IPS-15b (cell line): ENCODE data around the gene SALL3.

Experiments
- H3K27me3 ChIP-seq: one replicate; pipeline ENCODE4 v1.6.1; 2013; ENCODE audit warnings: low read length; ENCODE audit not compliant: control insufficient read depth, insufficient read depth
- H3K36me3 ChIP-seq: one replicate; pipeline ENCODE4 v1.6.1; 2013; ENCODE audit warnings: low read length; ENCODE audit not compliant: control insufficient read depth, insufficient read depth
- H3K4me1 ChIP-seq: one replicate; pipeline ENCODE4 v1.6.1; 2013; ENCODE audit warnings: mild to moderate bottlenecking, low read length; ENCODE audit not compliant: control insufficient read depth, insufficient read depth
- H3K4me3 ChIP-seq: one replicate; pipeline ENCODE4 v1.5.1; 2013; ENCODE audit warnings: low read depth, low read length
- H3K9ac ChIP-seq: one replicate; pipeline ENCODE4 v1.6.1; 2013; ENCODE audit warnings: low read depth, mild to moderate bottlenecking, low read length
- H3K9me3 ChIP-seq: one replicate; pipeline ENCODE4 v1.6.1; 2013; ENCODE audit warnings: mild to moderate bottlenecking, low read length; ENCODE audit not compliant: control insufficient read depth, insufficient read depth

The SALL3 gene

GRCh38 chr18:78996741-78997490 is 17.3 kb downstream of the SALL3 start:
- no peaks in the 10 kb centered on the region for H3K4me1 ChIP-seq
- H3K27me3 ChIP-seq = no peaks in the 10 kb centered on the region
- H3K9ac ChIP-seq = no peak overlapping the region
- no peak overlapping the region for H3K4me3 ChIP-seq
- peaks cover 50% of the 10 kb centered on the region for H3K36me3 ChIP-seq
- H3K9me3 ChIP-seq = no peaks in the 10 kb centered on the region

GRCh38 chr18:78998371-78999071 is 18.9 kb downstream of the SALL3 start:
- no peaks in the 10 kb centered on the region for H3K9me3 ChIP-seq
- no peaks in the 10 kb centered on the region for H3K4me1 ChIP-seq
- H3K4me3 ChIP-seq = no peak overlapping the region
- H3K27me3 ChIP-seq = no peaks in the 10 kb centered on the region
- H3K9ac ChIP-seq = no peak overlapping the region
- peaks cover 41% of the 10 kb centered on the region for H3K36me3 ChIP-seq

DNA sequence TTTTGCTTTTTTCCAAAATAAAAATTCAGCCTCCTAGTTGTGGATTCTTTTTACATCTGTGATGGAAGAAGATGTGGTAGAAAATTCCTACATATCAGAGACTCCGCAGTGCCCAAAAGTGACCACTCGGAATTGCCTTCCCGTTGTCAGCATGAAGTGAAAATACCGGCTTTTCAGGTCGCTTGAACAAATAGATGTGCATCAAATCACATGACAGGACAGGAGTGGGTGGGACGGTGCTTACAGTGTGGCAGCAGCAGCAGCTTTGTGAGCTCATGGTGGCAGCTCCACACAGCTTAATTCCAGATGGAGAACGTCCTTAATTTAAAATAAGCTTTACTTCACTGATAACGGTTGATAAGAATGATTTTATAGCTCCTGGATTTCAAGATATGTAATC is 20.3 kb downstream of the SALL3 start:
- Histone ChIP-seq H3K27me3 (no peaks in the 10 kb centered on the region), H3K4me1 (no peaks in the 10 kb centered on the region), H3K9me3 (no peaks in the 10 kb centered on the region), H3K4me3 (no peak overlapping the region), H3K36me3 (peaks cover 27% of the 10 kb centered on the region), H3K9ac (no peak overlapping the region)

GRCh38 chr18:79000997-79001396 is 21.4 kb downstream of the SALL3 start:
- H3K27me3 ChIP-seq = no peaks in the 10 kb centered on the region
- H3K4me3 ChIP-seq = no peak overlapping the region
- no peaks in the 10 kb centered on the region for H3K9me3 ChIP-seq
- peaks cover 17% of the 10 kb centered on the region for H3K36me3 ChIP-seq
- no peak overlapping the region for H3K9ac ChIP-seq
- no peaks in the 10 kb centered on the region for H3K4me1 ChIP-seq

GRCh38 chr18:79005653-79006052 is 26.0 kb downstream of the SALL3 start:
- Histone ChIP-seq H3K36me3 (no peaks in the 10 kb centered on the region), H3K4me3 (no peak overlapping the region), H3K9ac (no peak overlapping the region), H3K27me3 (no peaks in the 10 kb centered on the region), H3K9me3 (no peaks in the 10 kb centered on the region), H3K4me1 (no peaks in the 10 kb centered on the region)

DNA sequence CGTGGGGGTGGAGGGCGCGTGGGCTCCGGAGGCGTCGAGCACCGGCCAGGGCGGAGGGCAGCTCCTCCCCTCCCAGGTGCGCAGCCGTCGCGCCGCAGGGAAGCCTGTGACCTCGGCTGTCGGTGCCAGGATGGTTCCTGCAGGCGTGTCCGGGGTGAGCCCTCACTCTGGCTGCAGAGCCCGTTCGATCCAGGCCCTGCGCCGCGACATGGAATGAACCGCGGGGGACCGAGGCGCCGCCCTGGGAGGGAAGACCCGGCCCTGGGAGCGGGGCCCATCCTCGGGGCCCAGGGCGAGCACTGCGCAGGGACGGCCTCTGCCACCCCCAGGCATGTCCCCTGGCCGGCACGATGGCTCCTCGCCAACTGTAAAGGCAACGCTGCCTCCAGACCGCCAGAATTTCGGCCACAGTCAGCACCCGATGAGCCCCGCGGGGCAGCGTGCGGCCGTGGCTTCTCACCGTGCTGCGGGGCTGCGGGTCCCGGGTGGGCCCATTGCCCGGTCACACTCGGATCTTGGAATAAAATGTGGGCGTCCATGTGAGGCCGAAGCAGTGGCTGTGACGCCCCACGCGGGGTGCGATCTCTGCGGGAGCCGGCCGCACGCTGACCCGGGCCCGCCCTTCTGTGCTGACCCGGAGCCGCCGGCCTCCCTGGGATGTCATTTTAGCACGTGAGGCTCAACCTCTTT is 26.6 kb downstream of the SALL3 start:
- H3K36me3 ChIP-seq = no peaks in the 10 kb centered on the region
- no peaks in the 10 kb centered on the region for H3K27me3 ChIP-seq
- H3K9me3 ChIP-seq = no peaks in the 10 kb centered on the region
- H3K4me1 ChIP-seq = no peaks in the 10 kb centered on the region
- H3K4me3 ChIP-seq = no peak overlapping the region
- H3K9ac ChIP-seq = no peak overlapping the region

DNA sequence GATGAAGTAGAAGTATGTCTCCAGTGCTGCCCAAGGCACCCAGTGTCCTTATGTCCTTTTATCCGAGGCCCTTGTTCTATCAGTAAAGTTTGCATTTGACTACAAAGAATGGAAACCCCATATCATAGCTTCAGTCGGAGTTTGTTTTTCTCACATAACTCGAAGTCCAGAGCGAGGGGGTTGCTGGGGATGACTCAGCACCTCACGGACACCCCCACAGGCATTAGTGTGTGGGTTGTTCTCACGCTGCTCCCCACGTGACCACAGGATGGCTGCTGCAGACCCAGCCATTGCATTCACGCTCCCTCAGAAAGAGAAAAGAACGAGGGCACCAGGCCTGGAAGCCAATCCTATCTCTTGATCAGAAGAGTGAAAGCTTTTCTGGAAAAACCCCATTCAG is 27.8 kb downstream of the SALL3 start:
- Histone ChIP-seq H3K4me3 (no peak overlapping the region), H3K9me3 (no peaks in the 10 kb centered on the region), H3K36me3 (no peaks in the 10 kb centered on the region), H3K4me1 (no peaks in the 10 kb centered on the region), H3K27me3 (no peaks in the 10 kb centered on the region), H3K9ac (no peak overlapping the region)

GRCh38 chr18:79008356-79008940 is 28.8 kb downstream of the SALL3 start:
- Histone ChIP-seq H3K4me3 (no peak overlapping the region), H3K36me3 (no peaks in the 10 kb centered on the region), H3K4me1 (no peaks in the 10 kb centered on the region), H3K9ac (no peak overlapping the region), H3K27me3 (no peaks in the 10 kb centered on the region), H3K9me3 (no peaks in the 10 kb centered on the region)

- Histone ChIP-seq H3K4me1 (no peaks in the 10 kb centered on the region), H3K9me3 (no peaks in the 10 kb centered on the region), H3K36me3 (no peaks in the 10 kb centered on the region), H3K4me3 (no peak overlapping the region), H3K27me3 (no peaks in the 10 kb centered on the region), H3K9ac (no peak overlapping the region)
Measured at GRCh38 chr18:79010802-79011201, 31.2 kb downstream of the SALL3 start.

GRCh38 chr18:79011300-79011870 is 31.8 kb downstream of the SALL3 start:
- Histone ChIP-seq H3K9ac (no peak overlapping the region), H3K4me3 (no peak overlapping the region), H3K4me1 (no peaks in the 10 kb centered on the region), H3K9me3 (no peaks in the 10 kb centered on the region), H3K36me3 (no peaks in the 10 kb centered on the region), H3K27me3 (no peaks in the 10 kb centered on the region)

GRCh38 chr18:79013869-79014268 is 34.3 kb downstream of the SALL3 start:
- Histone ChIP-seq H3K4me1 (no peaks in the 10 kb centered on the region), H3K9me3 (no peaks in the 10 kb centered on the region), H3K36me3 (no peaks in the 10 kb centered on the region), H3K4me3 (no peak overlapping the region), H3K27me3 (no peaks in the 10 kb centered on the region), H3K9ac (no peak overlapping the region)
